ENCODE data around the gene FAM111B. TPM values are rescaled to one million over a fixed set of nuclear protein-coding genes. Genes with fewer than 3 reads are reported as not detected.

FAM111B gene
- total and polyA plus RNA-seq, 2 of the 8 experiments (the other 6 are each of a cell fraction or from before 2014, with no cell fraction given), result 4.8 to 38.1 TPM

DNA sequence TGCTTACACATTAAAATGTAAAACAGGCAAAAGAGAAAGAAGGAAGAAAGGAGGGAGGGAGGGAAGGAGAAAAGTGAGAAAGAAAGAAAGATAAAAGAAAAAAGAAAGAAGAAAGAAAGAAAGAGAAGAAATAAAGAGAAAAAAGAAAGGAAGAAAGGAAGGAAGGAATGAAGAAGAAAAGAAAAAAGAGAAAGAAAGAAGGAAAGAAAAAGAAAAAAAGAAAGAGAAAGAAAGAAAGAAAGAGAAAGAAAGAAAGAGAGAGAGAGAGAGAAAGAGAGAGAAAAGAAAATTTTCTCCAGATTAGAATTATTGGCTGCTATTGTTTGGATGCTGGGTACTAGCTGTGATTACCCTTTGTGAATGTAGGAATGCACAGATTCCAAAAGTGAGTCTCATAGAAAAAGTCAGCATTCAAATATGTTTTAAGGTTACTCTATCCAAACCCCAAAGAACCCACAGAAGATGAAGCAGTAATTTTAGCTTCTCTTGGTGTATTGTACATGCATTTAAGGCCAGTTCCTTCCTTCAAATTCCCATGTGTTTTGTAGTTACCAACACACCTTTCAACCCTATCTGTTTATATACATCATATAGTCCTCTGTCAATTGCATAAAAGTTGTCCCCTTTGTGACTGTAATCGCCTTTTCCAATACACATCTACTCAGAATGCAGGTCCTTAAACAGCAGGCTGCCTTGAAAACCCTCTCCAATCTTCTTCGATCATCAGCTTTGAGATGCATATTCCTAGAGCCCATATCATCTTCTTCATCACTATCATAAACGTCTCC is 34.8 kb downstream of the FAM111B start:
- H3K27ac ChIP-seq (ENCODE audit: low read depth, low read length), result no peak overlapping the region
- CTCF ChIA-PET (ENCODE audit: partially characterized antibody), result interaction anchor here (0.9 to 2.2 kb wide), 3 partner anchors 16 to 83 kb away, joined by 3 to 11 read pairs (median 10); partner anchors contain the start of gene DTX4
- no peak for FAIRE-seq
- TF ChIP-seq RXRA (IDR thresholded peaks at IDR 0.05; ENCODE audit: insufficient read depth, low read depth, low read length) (no peak), MAFK (IDR thresholded peaks at IDR 0.05; ENCODE audit: low read depth, low read length) (no peak), BACH1 (IDR thresholded peaks at IDR 0.05; ENCODE audit: low read length) (no peak), FOSL1 (IDR thresholded peaks at IDR 0.05; ENCODE audit: insufficient read depth, low read depth, low read length) (no peak), KDM1A (IDR thresholded peaks at IDR 0.05; ENCODE audit: borderline replicate concordance, low read length) (no peak), PHF8 (conservative IDR thresholded peaks at IDR 0.05; ENCODE audit: low read depth, low read length) (no peak), CBX8 (IDR thresholded peaks at IDR 0.05; ENCODE audit: borderline replicate concordance, low read depth, low read length) (no peak), RAD21 (IDR thresholded peaks at IDR 0.05 in 1 of 2, conservative IDR thresholded peaks at IDR 0.05 in 1 of 2; ENCODE audit: low read depth in 2 of 2, low read length in 2 of 2) (no peak), TBP (IDR thresholded peaks at IDR 0.05; ENCODE audit: low read depth, low read length) (no peak), TCF12 (IDR thresholded peaks at IDR 0.05; ENCODE audit: low read depth, low read length) (no peak), KDM4A (IDR thresholded peaks at IDR 0.05; ENCODE audit: low read depth, low read length, severe bottlenecking) (no peak)

More for the DNA sequence above, 34.8 kb downstream of the FAM111B start:
- Histone ChIP-seq H4K20me1 (replicated peaks in 1 of 2; ENCODE audit: control insufficient read depth in 1 of 2, insufficient read depth in 2 of 2, low read length in 2 of 2) (peaks cover 0 to 1% of the 10 kb centered on the region in 2 experiments), H2BK20ac (ENCODE audit: low read length) (no peak overlapping the region), H3K18ac (ENCODE audit: extremely low read depth, low read length) (no peak overlapping the region), H3K36me3 (ENCODE audit: control insufficient read depth in 2 of 4, insufficient read depth in 4 of 4, low read length in 3 of 4) (no peaks in the 10 kb centered on the region; a peak in 1 of 8 replicates), H3K4me2 (ENCODE audit: insufficient read depth in 1 of 2, low read depth in 2 of 2, low read length in 2 of 2) (peak overlapping the region; percentile 54 to 69), H4K91ac (replicated peaks; ENCODE audit: insufficient read length, low read length) (no peak overlapping the region), H3K79me2 (ENCODE audit: control insufficient read depth in 1 of 2, insufficient read depth in 2 of 2, low read length in 2 of 2) (peaks cover 0 to 10% of the 10 kb centered on the region in 2 experiments; a peak in 2 of 4 replicates), H3K4ac (replicated peaks; ENCODE audit: insufficient read length, low read depth, low read length) (no peak overlapping the region), H3K27me3 (replicated peaks in 1 of 4; ENCODE audit: control insufficient read depth in 3 of 4, extremely low read depth in 1 of 4, insufficient read depth in 3 of 4, low read length in 3 of 4) (no peaks in the 10 kb centered on the region; a peak in 1 of 7 replicates), H3K56ac (replicated peaks; ENCODE audit: insufficient read length, low read depth, low read length) (no peak overlapping the region), H3K79me1 (ENCODE audit: low read depth, low read length) (no peaks in the 10 kb centered on the region), H3K9me3 (ENCODE audit: insufficient read depth in 2 of 2, low read depth in 1 of 2, low read length in 1 of 2) (no peaks in the 10 kb centered on the region), H3K9ac (replicated peaks in 1 of 4; ENCODE audit: extremely low read depth in 1 of 4, low read depth in 3 of 4, low read length in 3 of 4) (peak overlapping the region in 2 of 4 experiments; percentile 19 to 66; a peak in 2 of 7 replicates), H3K23me2 (ENCODE audit: low read depth, low read length) (peaks cover 6% of the 10 kb centered on the region; the same call in 1 of the 2 replicates), H3K4me1 (replicated peaks in 1 of 4; ENCODE audit: control insufficient read depth in 3 of 4, insufficient read depth in 4 of 4, low read length in 3 of 4) (peaks cover 0 to 8% (median 0%) of the 10 kb centered on the region in 4 experiments; a peak in 2 of 7 replicates), H2AFZ (ENCODE audit: low read length) (0 out of 2 replicates have a peak overlapping the region, but pooled peaks have one; percentile 47), H4K8ac (ENCODE audit: extremely low read depth, insufficient read depth, low read length) (no peak overlapping the region), H3K4me3 (ENCODE audit: extremely low read depth in 1 of 4, insufficient read depth in 2 of 4, low read depth in 3 of 4, low read length in 4 of 4) (peak overlapping the region; percentile 54 to 86 (median 77); a peak in 7 of 8 replicates), H4K5ac (ENCODE audit: insufficient read length, low read depth, low read length) (no peak overlapping the region), H2BK15ac (ENCODE audit: low read length) (no peak overlapping the region), H2AK5ac (ENCODE audit: low read depth, low read length) (no peak overlapping the region), H3K14ac (ENCODE audit: insufficient read length) (no peak overlapping the region), H2BK12ac (ENCODE audit: low read depth, low read length) (no peak overlapping the region), H2BK120ac (replicated peaks; ENCODE audit: low read depth, low read length) (no peak overlapping the region), H2BK5ac (ENCODE audit: low read depth, low read length) (no peak overlapping the region), H3K23ac (ENCODE audit: insufficient read length) (no peak overlapping the region)
- POLR2A ChIA-PET (ENCODE audit: partially characterized antibody), result interaction anchor here (0.7 to 1.4 kb wide), 3 partner anchors 16 to 237 kb away, joined by 3 to 4 read pairs (median 3); no protein-coding TSS in a partner anchor
- no peak for DNase-seq (ENCODE audit: low read depth in 1 of 2, low spot score in 2 of 2)
- 17% methylated on average over 3 of the region's 3 CpGs; no CpG with 5 or more reads in 1 of the 2 experiments for WGBS, 2 experiments (ENCODE audit: extremely low coverage in 1 of 2, insufficient coverage in 1 of 2, insufficient read length in 1 of 2, insufficient replicate concordance in 2 of 2, low coverage in 1 of 2, low lambda C conversion rate in 2 of 2, missing lambda C conversion rate in 1 of 2)
